HG02763 (cell line): ENCODE measurements around the gene SLX1A.
"Not testable (repeated sequence)": the region's sequence is repeated elsewhere in the genome, so short reads cannot be mapped to it uniquely, and the experiment has no call there.

Experiments used
- ATAC-seq: cut with Tn5 transposase; IDR thresholded peaks from one replicate; pipeline ENCODE4 v1.9.1; 2021; ENCODE audit warnings: mild to moderate bottlenecking, moderate library complexity; ENCODE audit not compliant: unreplicated experiment

SLX1A gene

DNA sequence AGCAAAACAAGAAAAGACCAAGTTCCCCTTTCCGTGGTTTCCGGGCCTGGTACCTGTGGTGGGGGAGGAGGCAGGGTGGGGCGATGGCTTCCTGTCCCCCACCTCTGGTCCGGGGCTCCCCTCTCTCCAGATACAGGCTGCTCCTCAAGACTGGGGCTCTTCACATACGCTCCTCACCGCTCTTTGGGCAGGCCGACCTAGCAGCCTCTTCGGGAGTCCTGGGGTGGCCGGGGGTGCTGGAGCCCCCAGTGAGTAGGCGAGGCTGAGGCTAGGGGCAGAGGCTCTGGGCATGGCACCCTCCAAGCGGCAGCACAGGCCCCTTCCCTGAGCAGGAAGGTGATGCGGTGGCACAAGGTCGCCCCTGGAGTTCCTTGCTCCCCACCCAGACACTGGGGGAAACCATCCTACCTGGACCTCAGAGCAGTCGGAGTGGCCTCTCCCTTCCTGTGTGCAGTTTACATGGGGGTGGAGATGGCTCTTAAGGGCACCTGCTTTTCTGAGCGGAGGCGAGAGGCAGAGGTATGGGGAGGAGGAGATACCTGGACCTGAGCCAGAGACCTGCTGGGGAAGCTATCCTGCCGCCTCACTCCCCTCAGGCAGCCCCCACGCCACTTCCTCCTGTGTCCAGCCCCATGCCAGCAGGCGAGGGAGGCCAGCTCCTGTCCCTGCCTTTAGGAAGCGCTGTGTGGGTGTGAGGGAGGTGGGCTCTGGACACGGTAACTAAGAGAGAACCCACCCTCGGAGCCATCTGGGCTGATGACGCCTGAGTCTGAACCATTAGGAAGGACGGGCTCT is 9.4 kb upstream of the SLX1A start:
- peak; percentile 31 for ATAC-seq

DNA sequence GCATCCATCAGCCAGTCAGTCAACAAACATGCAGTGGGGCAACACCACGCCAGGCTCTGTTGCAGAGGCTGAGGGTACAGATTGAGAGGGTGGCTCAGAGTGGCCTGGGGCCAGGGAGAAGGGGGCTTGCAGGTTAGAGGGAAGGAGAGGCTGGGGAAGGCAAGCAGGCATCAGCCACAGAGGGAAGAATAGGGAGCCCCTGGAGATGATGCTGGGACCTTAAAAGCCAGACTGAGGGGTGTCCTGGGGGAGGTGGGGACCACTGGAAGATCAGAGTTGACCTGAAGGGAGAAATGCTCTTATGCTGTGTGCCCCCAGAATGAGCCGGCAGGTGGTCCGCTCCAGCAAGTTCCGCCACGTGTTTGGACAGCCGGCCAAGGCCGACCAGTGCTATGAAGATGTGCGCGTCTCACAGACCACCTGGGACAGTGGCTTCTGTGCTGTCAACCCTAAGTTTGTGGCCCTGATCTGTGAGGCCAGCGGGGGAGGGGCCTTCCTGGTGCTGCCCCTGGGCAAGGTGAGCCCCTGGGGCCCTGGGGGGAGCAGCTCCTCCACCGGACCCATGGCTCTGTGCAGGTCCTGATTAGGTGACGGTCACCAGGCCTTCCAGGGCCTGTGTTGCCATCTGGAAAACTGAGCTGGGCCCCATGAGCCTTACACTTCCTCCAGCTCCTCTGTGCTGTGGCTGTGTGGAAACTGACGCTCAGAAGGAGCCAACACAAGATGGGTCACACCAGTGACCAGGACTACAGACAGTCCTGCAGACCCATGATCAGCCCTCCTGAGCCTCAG is 8.6 kb upstream of the SLX1A start:
- no peak for ATAC-seq

DNA sequence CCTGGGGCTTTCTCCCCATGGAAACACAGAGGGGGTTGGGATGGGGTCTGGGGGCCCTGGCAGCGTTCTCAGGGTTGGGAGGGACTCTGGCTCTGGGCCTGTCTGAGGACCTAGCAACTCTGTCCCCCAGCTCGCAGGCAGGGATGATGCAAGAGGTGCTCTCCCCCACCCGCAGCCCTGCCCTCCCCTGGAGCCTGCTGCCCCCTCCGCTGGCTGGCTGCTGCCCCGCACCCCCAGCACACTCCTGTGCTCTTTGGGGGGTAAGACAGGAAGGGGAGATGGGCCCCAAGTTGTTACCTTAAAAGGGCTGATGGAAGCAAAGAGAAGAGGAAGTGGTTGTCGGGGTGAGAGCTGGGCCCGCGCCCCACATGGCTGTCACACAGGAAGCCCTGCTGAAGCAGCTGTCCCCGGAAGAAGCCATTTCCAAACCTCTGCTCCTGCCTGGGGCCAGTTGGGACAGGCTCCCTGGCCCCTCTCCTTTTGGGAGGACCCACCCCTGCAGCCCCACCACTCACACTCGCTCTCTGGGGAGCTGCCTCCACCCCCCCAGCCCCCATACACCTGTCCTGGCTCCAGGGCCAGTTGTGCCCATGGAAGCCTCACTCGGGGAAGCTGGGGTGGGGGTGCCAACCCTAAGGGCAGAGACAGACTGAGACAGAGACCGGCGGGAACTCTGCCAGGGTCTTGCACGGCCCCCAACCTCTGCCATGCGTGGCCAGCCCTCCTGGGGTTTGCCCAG is 7.8 kb upstream of the SLX1A start:
- no peak for ATAC-seq

GRCh38 chr16:30186444-30186781 is 7.3 kb upstream of the SLX1A start:
- no peak for ATAC-seq

DNA sequence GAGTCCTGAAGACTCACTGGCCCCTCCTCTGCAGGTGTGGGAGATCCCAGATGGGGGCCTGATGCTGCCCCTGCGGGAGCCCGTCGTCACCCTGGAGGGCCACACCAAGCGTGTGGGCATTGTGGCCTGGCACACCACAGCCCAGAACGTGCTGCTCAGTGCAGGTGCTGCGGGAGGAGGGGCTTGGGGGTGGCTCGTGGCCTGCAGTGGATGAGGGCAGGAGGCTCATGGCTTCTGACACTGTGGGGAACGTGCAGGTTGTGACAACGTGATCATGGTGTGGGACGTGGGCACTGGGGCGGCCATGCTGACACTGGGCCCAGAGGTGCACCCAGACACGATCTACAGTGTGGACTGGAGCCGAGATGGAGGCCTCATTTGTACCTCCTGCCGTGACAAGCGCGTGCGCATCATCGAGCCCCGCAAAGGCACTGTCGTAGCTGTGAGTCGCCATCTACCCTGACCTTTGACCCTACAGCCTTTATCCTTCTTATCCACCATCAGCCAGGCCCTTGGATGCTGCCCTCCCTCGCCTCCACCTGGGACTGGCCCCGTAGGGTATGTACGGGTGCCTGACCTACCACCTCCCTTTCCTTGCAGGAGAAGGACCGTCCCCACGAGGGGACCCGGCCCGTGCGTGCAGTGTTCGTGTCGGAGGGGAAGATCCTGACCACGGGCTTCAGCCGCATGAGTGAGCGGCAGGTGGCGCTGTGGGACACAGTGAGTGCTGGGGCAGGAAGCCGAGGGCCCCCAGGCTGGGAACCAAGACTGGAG is 6.7 kb upstream of the SLX1A start:
- no peak for ATAC-seq

- ATAC-seq: no peak
Measured at GRCh38 chr16:30187556-30187865, 6.2 kb upstream of the SLX1A start.

GRCh38 chr16:30187971-30188561 is 5.6 kb upstream of the SLX1A start:
- ATAC-seq: no peak

- not testable (repeated sequence) for ATAC-seq
Measured at GRCh38 chr16:30191158-30191557, 2.5 kb upstream of the SLX1A start.

DNA sequence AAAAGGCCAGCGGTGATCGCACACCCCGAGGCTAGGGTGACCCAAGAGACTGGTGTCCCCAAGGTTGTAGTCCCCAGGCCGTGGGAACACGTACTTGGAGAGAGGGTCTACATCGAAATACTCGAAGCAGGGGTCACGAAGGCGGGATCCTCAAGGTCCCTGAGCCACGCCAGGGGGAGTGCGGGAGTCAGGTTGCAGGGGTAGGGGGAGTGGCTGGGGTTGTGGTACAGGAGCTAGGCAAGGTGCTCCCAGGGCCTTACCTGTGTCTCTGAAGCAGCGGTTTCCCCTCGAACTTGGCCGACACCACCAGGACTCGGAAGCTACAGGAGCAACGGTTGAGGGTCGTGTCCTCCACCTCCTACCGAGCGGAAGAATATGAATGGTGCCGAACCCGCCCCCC is 577 bp upstream of the SLX1A start:
- peak; percentile 4 for ATAC-seq

DNA sequence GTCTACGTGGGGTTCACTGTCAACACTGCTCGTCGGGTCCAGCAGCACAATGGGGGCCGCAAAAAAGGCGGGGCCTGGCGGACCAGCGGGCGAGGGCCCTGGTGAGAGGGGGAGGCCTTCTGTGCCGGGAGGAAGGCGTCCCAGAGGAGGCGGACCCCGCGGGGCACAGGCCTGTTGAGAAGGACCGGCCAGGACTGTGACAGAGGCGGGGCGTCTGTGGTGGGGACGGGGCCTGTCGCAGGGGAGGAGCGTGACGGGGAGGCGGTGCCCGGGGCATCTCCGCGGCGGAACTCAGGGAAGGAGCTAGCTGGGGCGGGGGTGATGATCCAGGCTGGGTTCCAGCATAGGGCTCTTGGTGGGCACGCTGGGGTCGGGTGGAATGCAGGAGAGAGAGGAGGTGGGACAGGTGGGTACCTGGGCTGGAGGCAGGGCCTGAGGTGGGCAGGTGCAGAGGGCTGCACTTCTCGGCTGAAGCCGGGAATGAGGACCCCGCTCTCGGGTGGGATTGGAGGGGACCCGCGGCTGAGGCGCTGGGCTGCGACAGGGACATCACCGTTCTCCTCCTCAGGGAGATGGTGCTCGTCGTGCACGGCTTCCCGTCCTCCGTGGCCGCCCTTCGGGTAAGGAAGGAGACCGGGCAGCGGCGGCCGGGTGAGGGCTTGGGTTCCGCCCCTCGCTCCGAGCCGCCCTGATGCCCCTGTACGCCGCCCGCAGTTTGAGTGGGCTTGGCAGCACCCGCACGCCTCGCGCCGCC is 674 bp downstream of the SLX1A start:
- ATAC-seq: peak; percentile 51

DNA sequence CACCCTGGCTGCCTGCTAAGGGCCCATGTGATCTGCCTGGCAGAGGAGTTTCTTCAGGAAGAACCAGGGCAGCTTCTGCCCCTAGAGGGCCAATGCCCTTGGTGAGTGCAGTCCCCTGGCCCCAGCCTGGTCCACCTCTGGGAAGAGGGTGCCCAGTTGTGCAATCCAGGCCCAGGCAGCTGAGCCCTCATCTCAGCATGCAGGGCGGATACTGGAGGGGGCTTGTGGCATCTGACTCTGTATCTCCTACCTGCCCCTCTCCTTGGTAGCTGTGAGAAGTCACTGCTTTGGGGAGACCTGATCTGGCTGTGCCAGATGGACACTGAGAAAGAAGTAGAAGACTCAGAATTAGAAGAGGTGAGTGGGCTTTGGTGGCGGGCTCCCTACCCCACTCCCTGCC is 3.3 kb downstream of the SLX1A start:
- ATAC-seq: not testable (repeated sequence)

GRCh38 chr16:30199049-30199448 is 5.4 kb downstream of the SLX1A start, which contains the start of gene SULT1A3:
Gene SULT1A3, plus strand, starts transcription at chr16:30199255. Its CDS starts 1,474 bp downstream, at chr16:30200729.
- not testable (repeated sequence) for ATAC-seq

- not testable (repeated sequence) for ATAC-seq
Measured at GRCh38 chr16:30199608-30200343, 6.1 kb downstream of the SLX1A start.

- ATAC-seq: not testable (repeated sequence)
Measured at GRCh38 chr16:30205541-30206236, 12.0 kb downstream of the SLX1A start.

DNA sequence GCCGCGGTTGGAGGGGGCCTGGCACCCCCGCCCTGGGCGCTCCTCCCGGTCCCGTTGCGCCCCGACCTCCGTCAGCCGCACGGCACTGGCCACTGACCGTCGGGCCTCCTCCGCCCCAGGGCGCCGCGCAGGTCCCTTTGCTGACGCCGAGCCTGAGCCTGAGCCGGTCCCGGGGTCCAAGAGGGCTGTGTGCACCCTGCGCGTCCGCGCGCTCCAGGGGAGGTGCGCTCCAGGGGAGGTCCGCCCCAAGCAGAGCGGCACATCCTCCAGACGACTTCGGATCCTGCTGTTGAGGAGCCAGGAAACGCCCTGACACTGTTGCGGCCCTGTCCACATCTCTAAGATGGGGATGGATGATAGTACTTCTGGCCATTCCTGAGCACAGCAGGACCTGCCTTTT is 12.6 kb downstream of the SLX1A start:
- not testable (repeated sequence) for ATAC-seq

GRCh38 chr16:30207063-30207704 is 13.5 kb downstream of the SLX1A start:
- not testable (repeated sequence) for ATAC-seq

- not testable (repeated sequence) for ATAC-seq
Measured at GRCh38 chr16:30209032-30209431, 15.4 kb downstream of the SLX1A start.

- ATAC-seq: not testable (repeated sequence)
Measured at GRCh38 chr16:30211414-30211813, 17.7 kb downstream of the SLX1A start.
